Mucosa of stomach (tissue), 1 donor: ENCODE data around the gene CCDC61.

Source experiments
- H3K27me3 ChIP-seq: one replicate; pipeline ENCODE4 v1.7.0; 2013; ENCODE audit warnings: mild to moderate bottlenecking, low read length; ENCODE audit not compliant: control insufficient read depth, insufficient read depth
- H3K36me3 ChIP-seq: one replicate; pipeline ENCODE4 v1.7.0; 2013; ENCODE audit warnings: low read length; ENCODE audit not compliant: control insufficient read depth, insufficient read depth
- H3K4me1 ChIP-seq: one replicate; pipeline ENCODE4 v1.7.0; 2013; ENCODE audit warnings: mild to moderate bottlenecking, low read length; ENCODE audit not compliant: control insufficient read depth, insufficient read depth
- H3K4me3 ChIP-seq: one replicate; pipeline ENCODE4 v1.7.0; 2013; ENCODE audit warnings: low read length
- H3K9ac ChIP-seq: one replicate; pipeline ENCODE4 v1.7.0; 2013; ENCODE audit warnings: mild to moderate bottlenecking, low read length, moderate library complexity
- H3K9me3 ChIP-seq: one replicate; pipeline ENCODE4 v1.7.0; 2013; ENCODE audit warnings: mild to moderate bottlenecking, low read length, moderate library complexity; ENCODE audit not compliant: control insufficient read depth
- donor health status: Pancreatic carcinoma.

The CCDC61 gene

DNA sequence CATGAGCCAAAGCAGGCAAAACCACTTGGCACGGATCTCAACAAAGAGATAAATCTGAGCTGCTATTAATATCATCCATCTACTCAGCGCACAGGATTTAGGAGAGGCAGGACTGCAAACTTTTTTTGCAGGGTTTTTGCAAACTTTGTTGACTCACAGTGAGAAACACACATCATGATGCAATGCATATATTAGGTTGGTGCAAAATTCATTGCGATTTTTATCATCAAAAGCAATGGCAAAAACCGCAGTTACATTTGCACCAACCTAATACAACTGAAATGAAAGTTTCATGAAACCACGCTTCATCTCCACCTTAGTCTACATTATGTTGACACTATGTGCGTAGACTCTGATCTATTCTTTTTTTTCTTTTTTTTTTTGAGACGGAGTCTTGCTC lies 17.1 kb upstream of the CCDC61 start:
- Histone ChIP-seq H3K4me1 (no peaks in the 10 kb centered on the region), H3K4me3 (no peak overlapping the region), H3K27me3 (peaks cover 22% of the 10 kb centered on the region), H3K36me3 (no peaks in the 10 kb centered on the region), H3K9ac (no peak overlapping the region), H3K9me3 (no peaks in the 10 kb centered on the region)

DNA sequence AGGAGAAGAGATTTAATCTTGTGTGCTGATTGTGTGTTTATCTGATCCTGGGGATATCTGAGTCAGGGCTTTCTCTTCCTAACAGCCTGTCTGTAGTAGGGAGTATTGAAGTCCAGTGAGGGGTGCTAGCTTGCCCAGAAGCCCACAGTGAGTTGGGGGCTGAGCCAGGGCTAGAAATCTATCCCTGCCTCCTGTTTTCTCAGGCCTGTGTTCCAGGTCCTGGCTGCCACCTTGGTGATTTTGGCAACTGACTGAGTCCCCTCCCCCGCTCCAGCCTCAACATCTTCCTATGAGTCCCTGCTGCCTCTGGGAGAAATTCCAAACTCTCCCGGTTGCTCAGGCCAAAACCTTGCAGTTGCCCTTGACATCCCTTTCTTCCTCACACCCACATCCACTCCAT lies 13.9 kb upstream of the CCDC61 start:
- Histone ChIP-seq H3K4me1 (no peaks in the 10 kb centered on the region), H3K4me3 (no peak overlapping the region), H3K9me3 (no peaks in the 10 kb centered on the region), H3K27me3 (no peaks in the 10 kb centered on the region), H3K36me3 (no peaks in the 10 kb centered on the region), H3K9ac (no peak overlapping the region)

DNA sequence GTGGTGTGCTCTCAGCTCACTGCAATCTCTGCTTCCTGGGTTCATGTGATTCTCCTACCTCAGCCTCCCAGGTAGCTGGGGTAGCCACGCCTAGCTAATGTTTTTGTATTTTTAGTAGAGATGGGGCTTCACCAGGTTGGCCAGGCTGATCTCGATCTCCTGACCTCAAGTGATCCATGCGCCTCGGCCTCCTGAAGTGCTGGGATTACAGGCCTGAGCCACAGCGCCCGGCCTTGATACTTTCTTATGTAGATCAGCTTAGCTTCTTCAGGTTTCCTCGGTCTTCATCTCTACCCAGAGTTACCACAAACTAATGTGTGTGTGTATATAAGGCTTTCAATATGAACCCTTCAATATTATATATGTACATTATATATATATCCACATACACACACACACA lies 9.9 kb upstream of the CCDC61 start:
- Histone ChIP-seq H3K4me1 (no peaks in the 10 kb centered on the region), H3K27me3 (peaks cover 5% of the 10 kb centered on the region)

DNA sequence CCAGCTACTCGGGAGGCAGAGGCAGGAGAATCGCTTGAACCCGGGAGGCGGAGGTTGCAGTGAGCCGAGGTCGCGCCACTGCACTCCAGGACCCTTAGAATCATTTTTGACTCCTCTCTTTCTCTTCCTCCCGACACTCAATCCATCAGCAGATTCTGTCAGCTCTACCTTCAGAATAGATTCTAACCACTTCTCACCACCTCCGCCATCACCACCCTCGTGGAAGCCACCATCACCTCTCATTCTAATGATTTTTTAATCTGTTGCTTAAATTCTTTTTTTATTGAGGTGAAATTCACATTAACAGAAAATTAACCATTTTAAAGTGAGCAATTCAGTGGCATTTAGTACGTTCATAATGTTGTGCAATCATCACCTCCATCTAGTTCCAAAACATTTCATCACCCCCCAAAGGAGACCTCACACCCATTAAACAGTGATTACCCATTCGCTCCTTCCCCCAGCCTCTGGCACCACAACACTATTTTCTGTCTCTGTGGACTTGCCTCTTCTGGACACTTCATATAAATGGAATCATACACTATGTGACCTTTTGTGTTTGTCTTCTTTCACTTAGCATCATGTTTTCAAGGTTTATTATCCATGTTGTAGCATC lies 5.0 kb upstream of the CCDC61 start:
- no peaks in the 10 kb centered on the region for H3K9me3 ChIP-seq
- no peak overlapping the region for H3K9ac ChIP-seq
- no peaks in the 10 kb centered on the region for H3K4me1 ChIP-seq
- H3K27me3 ChIP-seq, result peaks cover 5% of the 10 kb centered on the region
- no peak overlapping the region for H3K4me3 ChIP-seq
- H3K36me3 ChIP-seq, result no peaks in the 10 kb centered on the region

More for the DNA sequence above, 9.9 kb upstream of the CCDC61 start:
- H3K9ac ChIP-seq, result no peak overlapping the region
- no peak overlapping the region for H3K4me3 ChIP-seq
- H3K36me3 ChIP-seq, result no peaks in the 10 kb centered on the region
- no peaks in the 10 kb centered on the region for H3K9me3 ChIP-seq

DNA sequence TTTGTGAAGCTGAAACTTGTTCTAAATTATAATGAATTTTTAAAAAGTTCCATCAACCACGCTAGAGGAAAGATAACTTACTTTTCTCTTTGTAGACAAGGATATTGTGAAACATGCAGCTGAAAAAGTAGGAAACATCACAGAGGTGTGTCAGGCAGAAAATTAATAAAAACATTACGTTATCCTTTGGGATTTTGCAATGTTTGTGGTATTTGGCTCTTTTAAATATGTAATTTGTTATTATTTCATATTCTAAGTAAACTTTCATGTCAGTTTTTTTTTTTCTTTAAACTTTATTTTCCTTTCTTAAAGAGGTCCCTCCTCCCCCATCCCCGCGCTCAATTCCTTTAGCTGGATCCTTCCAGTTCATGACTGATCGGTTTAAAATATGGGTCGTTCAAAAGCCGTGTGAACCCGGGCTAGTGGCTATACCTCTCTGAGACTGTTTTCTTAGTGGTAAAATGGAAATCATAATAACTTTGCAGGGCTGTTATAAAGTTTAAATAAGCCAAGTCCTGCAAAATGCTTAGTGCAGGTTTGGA lies 740 bp upstream of the CCDC61 start:
- Histone ChIP-seq H3K4me1 (peaks cover 7% of the 10 kb centered on the region), H3K4me3 (no peak overlapping the region), H3K9ac (peak overlapping the region; percentile 26), H3K27me3 (peaks cover under 1% of the 10 kb centered on the region), H3K9me3 (no peaks in the 10 kb centered on the region), H3K36me3 (no peaks in the 10 kb centered on the region)

DNA sequence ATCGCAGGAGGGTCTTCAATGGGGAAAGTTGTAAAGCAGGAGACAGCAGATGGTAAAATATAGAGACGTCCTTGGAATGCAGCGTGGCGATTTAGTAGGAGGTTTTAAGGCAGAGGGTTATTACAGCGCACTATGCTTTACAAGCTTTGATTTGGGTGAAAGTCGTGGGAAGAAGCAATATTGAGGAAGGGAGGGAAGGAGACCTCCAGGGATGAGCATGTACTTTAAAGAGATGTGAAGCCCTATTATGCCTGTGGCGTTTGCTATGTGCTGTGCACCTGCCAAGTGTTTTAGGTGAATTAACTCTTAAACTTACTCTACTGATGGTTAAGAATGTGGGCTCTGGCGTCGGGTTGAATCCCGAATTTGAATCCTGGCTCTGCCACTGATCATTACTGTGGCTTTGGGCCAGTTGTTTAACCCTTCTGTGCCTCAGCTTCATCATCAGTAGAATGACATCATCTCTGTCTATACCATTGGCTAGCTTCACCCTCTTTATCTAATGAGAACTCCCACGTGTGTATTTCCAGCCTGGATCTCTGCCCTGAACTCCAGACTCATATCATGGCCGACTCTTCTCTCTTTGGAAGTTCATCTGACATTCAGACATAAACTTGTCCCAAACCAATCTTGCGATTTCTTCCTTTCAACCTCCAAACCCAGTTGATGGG lies 583 bp downstream of the CCDC61 start:
- no peaks in the 10 kb centered on the region for H3K36me3 ChIP-seq
- peak overlapping the region; percentile 86 for H3K9ac ChIP-seq
- H3K4me1 ChIP-seq, result peaks cover 19% of the 10 kb centered on the region
- peak overlapping the region; percentile 89 for H3K4me3 ChIP-seq
- H3K9me3 ChIP-seq, result no peaks in the 10 kb centered on the region
- peaks cover 10% of the 10 kb centered on the region for H3K27me3 ChIP-seq

DNA sequence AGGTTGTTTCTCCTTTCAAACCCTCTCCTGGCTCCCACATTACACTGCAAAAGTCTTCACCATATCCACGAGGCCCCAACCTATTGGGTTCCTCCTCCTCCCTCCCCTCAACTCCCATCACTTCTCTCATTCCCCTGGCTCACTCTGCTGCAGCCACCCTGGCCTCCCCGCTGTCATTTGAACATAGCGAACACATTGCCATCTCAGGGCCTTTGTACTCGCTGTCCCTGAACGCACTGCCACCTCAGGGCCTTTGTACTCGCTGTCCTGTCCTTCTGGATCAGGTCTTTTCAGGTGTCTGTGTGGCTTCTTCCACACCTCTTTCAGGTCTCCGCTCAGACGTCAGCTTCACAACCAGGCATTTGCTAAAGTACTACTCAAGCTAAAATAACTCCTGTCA lies 1.7 kb downstream of the CCDC61 start:
- Histone ChIP-seq H3K9me3 (no peaks in the 10 kb centered on the region), H3K4me1 (peaks cover 19% of the 10 kb centered on the region), H3K27me3 (peaks cover 10% of the 10 kb centered on the region), H3K9ac (no peak overlapping the region), H3K4me3 (no peak overlapping the region), H3K36me3 (no peaks in the 10 kb centered on the region)

DNA sequence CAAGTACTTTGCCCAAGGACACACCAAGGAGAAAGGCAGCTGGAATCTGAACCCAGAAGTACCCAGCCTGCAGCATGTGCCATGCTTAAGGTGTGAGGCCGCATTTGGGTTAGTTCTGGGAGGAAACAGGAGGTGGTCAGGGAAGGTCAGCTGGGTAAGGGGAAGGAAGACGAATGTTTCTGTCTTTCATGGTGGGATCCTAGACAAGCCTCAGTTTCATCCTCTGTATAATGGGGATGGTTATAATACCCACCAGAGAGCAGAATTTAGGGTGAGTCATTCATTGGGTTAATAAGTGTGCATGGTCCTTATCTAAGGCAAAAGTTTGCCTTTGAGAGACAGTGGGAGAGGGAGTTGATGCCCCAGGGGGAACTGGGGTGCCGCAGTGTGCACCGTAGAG lies 3.6 kb downstream of the CCDC61 start:
- no peak overlapping the region for H3K4me3 ChIP-seq
- H3K4me1 ChIP-seq, result peaks cover 19% of the 10 kb centered on the region
- H3K9me3 ChIP-seq, result no peaks in the 10 kb centered on the region
- peaks cover 10% of the 10 kb centered on the region for H3K27me3 ChIP-seq
- no peak overlapping the region for H3K9ac ChIP-seq
- H3K36me3 ChIP-seq, result no peaks in the 10 kb centered on the region

DNA sequence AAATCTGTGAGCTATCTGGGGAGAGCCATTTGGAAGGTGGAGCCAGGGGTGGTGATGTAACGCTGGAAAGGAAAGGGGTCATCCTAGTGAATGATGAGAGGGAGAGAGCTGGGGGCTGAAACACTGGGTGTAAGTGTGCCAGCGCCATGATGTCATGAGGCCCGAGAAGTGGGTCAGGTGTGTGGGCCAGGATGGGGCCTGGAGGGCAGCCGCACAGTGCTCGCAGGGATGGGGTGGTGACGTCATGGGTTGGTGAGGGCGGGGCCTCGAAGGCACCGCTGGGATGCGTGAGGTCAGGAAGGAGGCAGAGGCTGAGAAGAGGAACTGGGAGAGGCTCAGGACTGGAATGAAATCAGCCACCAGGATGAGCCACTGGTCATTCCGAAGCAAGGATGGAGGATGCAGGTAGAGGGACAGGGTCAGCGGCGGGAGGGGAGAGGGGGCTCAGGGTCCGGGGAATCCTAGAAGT lies 4.4 kb downstream of the CCDC61 start:
- Histone ChIP-seq H3K27me3 (peaks cover 10% of the 10 kb centered on the region), H3K9ac (no peak overlapping the region), H3K36me3 (no peaks in the 10 kb centered on the region), H3K4me1 (peaks cover 19% of the 10 kb centered on the region), H3K4me3 (no peak overlapping the region), H3K9me3 (no peaks in the 10 kb centered on the region)

DNA sequence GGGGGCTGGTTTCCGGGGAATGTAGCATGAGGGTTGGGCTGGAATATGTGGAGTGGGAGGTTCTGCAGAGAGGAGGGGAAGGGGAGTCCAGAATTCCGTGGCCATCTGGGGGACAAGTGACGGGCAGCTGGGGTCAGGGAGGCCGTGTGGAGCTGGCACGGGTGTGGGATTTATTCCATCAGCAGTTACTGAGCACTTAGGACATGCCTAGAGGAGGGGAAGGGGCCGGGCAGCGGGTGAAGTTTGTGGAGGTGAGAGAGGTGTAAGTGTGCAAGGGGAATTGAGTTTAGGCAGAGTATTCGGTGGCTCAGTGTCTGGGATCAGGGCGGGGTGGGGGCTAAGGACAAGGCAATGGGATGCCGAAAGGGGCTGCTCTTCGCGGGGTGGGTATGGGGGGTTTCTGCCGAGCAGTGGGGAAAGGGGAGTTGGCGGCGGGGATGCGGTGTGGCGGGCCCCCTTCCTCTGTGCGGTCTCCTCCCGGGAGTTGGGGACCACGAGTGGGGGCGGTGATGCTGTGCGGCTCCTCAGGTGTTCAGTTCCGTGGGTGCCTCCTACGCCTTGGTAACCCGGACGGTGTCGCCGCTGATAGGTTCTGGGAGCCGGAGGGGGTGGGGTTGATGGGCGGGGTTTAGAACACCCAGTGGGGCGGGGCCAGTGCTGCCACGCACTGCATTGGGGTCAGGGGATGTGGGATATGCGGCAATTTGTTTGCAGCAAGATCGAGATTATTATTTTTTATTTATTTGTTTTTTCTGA lies 5.4 kb downstream of the CCDC61 start:
- Histone ChIP-seq H3K36me3 (no peaks in the 10 kb centered on the region), H3K4me3 (peak overlapping the region; percentile 4), H3K9ac (no peak overlapping the region), H3K27me3 (peaks cover 10% of the 10 kb centered on the region), H3K9me3 (no peaks in the 10 kb centered on the region), H3K4me1 (peaks cover 18% of the 10 kb centered on the region)

DNA sequence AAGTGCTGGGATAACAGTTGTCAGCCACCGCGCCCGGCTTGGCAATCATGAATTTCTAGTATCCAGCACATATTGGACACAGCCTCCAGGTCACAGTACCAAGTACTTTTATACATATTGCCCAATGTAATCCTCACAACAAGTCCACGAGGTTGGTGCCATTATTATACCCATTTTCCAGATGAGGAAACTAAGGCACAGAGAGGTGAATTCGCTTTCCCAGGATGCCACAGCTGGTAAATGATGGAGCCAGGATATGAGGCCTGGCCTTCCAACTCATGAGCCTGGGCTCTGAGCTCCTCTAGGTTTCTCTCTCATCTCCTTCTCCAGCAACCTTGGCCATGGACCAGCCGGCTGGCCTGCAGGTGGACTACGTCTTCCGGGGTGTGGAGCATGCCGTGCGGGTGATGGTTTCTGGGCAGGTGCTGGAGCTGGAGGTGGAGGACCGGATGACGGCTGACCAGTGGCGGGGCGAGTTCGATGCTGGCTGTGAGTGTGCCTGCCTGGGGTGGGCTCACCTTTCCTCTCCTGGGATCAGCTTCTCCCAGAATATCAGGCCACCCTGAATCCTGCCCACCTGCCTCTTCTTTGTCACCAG lies 7.5 kb downstream of the CCDC61 start:
- Histone ChIP-seq H3K27me3 (peaks cover 10% of the 10 kb centered on the region), H3K9ac (no peak overlapping the region), H3K9me3 (no peaks in the 10 kb centered on the region), H3K4me3 (no peak overlapping the region), H3K4me1 (peaks cover 12% of the 10 kb centered on the region), H3K36me3 (peaks cover 3% of the 10 kb centered on the region)

DNA sequence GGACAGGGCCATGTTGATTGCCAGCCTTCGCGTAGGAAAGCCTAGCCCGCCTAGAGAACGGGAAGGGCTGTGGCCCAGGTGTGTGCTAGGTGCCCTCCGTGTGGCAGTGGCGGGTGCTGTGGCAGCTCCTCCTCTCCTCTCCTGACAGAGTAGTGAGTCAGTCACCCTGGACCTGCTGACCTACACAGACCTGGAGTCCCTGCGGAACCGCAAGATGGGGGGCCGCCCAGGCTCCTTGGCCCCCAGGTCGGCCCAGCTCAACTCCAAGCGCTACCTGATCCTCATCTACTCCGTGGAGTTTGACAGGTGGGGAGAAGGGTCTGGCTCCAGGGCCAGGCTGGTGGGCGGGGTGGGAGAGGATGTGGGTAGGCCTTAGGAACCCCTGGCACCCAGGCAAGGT lies 11.1 kb downstream of the CCDC61 start:
- H3K9me3 ChIP-seq, result no peaks in the 10 kb centered on the region
- H3K4me1 ChIP-seq, result no peaks in the 10 kb centered on the region
- H3K36me3 ChIP-seq, result peaks cover 3% of the 10 kb centered on the region

More for the DNA sequence above, 11.1 kb downstream of the CCDC61 start:
- Histone ChIP-seq H3K4me3 (no peak overlapping the region), H3K9ac (no peak overlapping the region), H3K27me3 (no peaks in the 10 kb centered on the region)
